HG02588 (cell line): Measurements from ENCODE around the gene TRNP1.

Experiments
- ATAC-seq: cut with Tn5 transposase; IDR thresholded peaks from one replicate; pipeline ENCODE4 v1.9.1; 2021; ENCODE audit warnings: mild to moderate bottlenecking, moderate library complexity; ENCODE audit not compliant: unreplicated experiment

Gene TRNP1

GRCh38 chr1:27025718-27026117 lies 32.2 kb downstream of the TRNP1 start:
- no peak for ATAC-seq

- ATAC-seq = no peak
Observed at GRCh38 chr1:27026621-27027574, 33.4 kb downstream of the TRNP1 start.

- no peak for ATAC-seq
Observed at GRCh38 chr1:27027575-27028250, 34.2 kb downstream of the TRNP1 start.

GRCh38 chr1:27029517-27029916 lies 36.0 kb downstream of the TRNP1 start:
- ATAC-seq = no peak

GRCh38 chr1:27031235-27032118 lies 38.0 kb downstream of the TRNP1 start:
- ATAC-seq = no peak

GRCh38 chr1:27032119-27032461 lies 38.6 kb downstream of the TRNP1 start:
- no peak for ATAC-seq

GRCh38 chr1:27033043-27033746 lies 39.7 kb downstream of the TRNP1 start:
- ATAC-seq = no peak

GRCh38 chr1:27035344-27035743 lies 41.9 kb downstream of the TRNP1 start:
- ATAC-seq = no peak

GRCh38 chr1:27036718-27037117 lies 43.2 kb downstream of the TRNP1 start:
- no peak for ATAC-seq

GRCh38 chr1:27037518-27037917 lies 44.0 kb downstream of the TRNP1 start:
- no peak for ATAC-seq

- no peak for ATAC-seq
Observed at GRCh38 chr1:27038020-27038419, 44.5 kb downstream of the TRNP1 start.

GRCh38 chr1:27042670-27043069 lies 49.2 kb downstream of the TRNP1 start:
- no peak for ATAC-seq

- ATAC-seq = no peak
Observed at GRCh38 chr1:27044613-27045151, 51.2 kb downstream of the TRNP1 start.

- no peak for ATAC-seq
Observed at GRCh38 chr1:27045973-27046558, 52.6 kb downstream of the TRNP1 start.

GRCh38 chr1:27047914-27048313 lies 54.4 kb downstream of the TRNP1 start:
- no peak for ATAC-seq

GRCh38 chr1:27049100-27049499 lies 55.6 kb downstream of the TRNP1 start:
- ATAC-seq = no peak

- ATAC-seq = no peak
Observed at GRCh38 chr1:27049607-27050006, 56.1 kb downstream of the TRNP1 start.
